ENCODE results near the gene GALNT1. TPM values are rescaled to one million over a fixed set of nuclear protein-coding genes. Genes with fewer than 3 reads are reported as not detected.
A peak's percentile ranks its signal among the peaks of the same experiment; 100 is the strongest.

GALNT1 gene
- total RNA-seq, 1 donor from 2014 or later, result 261 TPM

- DNase-seq (ENCODE audit: low read depth, low spot score), result no peak
Observed at GRCh38 chr18:35662293-35663062, 80.9 kb downstream of the GALNT1 start.

DNA sequence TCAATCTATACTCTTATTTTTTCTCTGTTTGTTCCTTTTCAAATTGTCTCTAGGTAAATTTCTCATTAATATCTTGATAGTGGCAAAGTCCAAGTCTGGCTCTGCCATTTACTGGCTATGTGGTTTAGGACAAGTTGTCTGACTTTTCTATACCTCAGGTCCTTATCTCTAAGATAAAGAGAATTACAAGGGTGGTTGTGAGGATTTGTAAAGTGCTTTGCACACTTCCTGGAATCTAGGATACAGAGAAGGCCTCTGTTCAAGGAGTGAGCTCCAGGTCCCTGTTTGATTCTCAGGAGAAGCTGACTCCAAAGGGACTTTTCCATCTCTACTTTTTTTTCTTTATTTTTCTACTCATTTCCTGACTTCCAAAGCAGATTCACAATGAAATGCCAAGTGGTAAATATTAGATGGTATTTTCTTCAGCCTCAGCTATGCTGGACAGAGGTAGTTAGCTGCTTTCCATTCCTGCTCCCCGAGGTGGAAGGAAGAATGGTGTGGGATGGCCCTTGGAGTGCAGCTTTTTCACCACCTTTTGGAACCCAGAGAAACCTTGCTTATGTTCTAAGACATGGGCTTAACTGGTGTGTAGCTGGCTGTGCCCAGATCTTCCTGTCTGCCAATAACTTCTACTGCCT lies 90.5 kb downstream of the GALNT1 start:
- peak; percentile 1 for DNase-seq (ENCODE audit: low read depth, low spot score)

- no peak for DNase-seq (ENCODE audit: low read depth, low spot score)
Observed at GRCh38 chr18:35672897-35673296, 91.4 kb downstream of the GALNT1 start.

GRCh38 chr18:35673682-35674081 lies 92.1 kb downstream of the GALNT1 start:
- DNase-seq (ENCODE audit: low read depth, low spot score), result no peak

- DNase-seq (ENCODE audit: low read depth, low spot score), result no peak
Observed at GRCh38 chr18:35680139-35680551, 98.6 kb downstream of the GALNT1 start.

GRCh38 chr18:35682281-35682867 lies 100.8 kb downstream of the GALNT1 start:
- DNase-seq (ENCODE audit: low read depth, low spot score), result no peak

DNA sequence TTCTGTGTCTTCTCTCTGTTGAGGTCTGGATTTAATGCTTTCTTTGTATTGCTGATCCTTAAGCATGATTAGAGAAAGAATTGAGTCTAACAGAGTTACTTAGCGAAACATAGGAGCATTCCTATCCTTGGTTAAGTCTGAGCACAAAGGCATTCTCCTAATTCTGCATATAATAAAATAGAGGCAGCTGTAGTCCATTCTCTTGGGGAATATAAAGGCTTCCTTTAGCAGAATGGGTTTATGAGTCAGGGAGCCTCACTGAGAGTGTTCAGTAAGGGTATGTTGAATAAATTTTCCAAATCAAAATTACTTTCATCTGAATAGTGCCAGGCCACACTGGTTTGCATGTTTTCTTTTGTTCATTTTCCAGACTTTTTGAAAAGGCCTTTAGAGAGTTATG lies 101.5 kb downstream of the GALNT1 start:
- DNase-seq (ENCODE audit: low read depth, low spot score), result no peak

GRCh38 chr18:35688757-35689156 lies 107.2 kb downstream of the GALNT1 start:
- no peak for DNase-seq (ENCODE audit: low read depth, low spot score)

DNA sequence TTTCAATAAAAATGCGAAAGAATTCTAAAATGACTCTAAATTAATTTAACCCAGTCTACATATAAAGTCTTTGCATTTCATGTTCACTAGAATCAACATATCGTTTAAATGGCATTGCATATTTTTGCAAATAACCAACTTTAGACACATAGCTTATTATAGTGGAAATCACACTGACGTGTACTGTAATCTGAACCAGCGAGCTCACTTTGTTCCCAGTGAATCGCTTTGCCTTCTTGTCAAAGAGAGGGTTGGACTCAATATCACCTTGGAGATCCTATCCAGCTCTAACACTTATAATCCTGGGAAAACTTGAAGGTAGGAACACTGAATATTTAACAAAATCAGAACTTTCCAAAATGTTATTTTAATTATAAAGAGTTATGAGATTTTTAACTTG lies 108.2 kb downstream of the GALNT1 start:
- no peak for DNase-seq (ENCODE audit: low read depth, low spot score)

GRCh38 chr18:35691625-35692024 lies 110.1 kb downstream of the GALNT1 start:
- no peak for DNase-seq (ENCODE audit: low read depth, low spot score)

DNA sequence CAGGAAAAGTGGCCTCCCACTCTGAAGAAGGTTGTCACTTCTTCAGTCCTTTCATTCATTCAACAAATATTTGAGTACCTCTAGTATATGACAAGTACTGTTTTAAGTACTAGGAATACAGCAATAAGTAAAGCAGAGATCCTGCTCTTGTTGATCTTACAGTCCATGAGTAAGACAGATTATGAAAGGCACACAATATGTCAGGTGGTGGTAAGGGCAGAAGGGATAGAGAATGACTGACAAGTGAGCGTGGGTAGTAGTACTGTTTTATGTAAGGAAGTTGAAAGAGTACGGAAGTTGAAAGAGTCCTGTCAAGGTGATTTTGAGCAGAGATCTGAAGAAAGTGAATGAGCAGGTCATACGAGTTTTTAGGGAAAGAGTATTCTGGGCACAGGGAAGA lies 111.3 kb downstream of the GALNT1 start:
- DNase-seq (ENCODE audit: low read depth, low spot score), result no peak

DNA sequence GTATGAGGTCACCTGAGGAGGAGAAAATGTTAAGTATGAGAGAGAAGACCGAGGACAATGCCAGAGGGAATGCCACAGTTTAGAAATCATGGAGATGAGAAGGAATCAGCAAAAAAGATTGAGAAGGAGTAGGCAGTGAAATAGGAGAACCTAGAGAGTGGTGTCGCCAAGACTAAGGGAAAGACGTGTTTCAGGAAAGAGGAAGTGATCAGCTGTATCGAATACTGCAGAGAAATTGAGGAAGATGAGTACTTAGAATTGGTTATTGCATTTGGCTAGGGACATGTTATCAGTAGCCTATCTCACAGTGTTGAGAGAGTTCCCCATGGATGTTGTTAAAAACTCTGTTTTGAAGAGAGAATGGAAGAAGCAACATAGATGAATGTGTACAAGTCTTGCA lies 112.3 kb downstream of the GALNT1 start:
- no peak for DNase-seq (ENCODE audit: low read depth, low spot score)

- DNase-seq (ENCODE audit: low read depth, low spot score), result no peak
Observed at GRCh38 chr18:35694808-35695207, 113.3 kb downstream of the GALNT1 start.

DNA sequence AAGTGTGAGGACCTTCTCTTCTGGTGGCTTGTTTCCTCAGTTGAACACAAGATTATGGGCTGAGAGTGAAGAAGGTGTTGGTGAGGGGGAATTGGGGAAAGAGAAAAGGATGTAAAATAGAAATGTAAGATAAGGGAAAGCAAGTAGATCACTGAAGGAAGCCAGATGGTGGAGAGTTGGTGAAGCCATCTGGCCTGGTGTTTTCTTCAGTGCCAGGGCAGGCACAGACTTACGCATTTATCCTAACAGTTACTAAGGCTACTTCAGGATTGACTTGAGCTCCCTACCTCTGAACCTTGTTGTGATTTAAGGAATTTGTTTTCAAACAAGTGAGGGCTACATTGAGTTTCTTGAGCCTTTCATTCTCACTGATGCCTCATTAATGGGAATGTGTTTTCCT lies 113.8 kb downstream of the GALNT1 start:
- DNase-seq (ENCODE audit: low read depth, low spot score), result no peak

DNA sequence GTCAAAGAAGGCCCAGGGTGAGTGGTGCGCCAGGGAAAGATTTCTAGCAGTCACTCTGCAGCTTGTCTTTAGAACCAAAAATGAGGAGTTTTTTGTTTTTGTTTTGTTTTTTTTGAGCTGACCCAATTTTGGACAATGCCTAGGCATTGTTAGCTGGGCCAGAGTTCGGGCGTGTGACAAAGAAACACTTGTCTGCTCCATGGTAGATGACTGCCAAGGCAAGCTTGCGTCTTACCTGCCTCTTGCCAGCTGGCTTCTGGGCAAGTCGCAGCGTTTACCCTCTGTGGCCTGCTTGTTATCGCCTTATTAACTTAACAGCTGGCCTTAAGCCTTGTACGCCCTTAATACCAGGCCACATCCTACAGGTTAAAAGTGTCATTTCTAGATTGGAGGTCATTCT lies 114.3 kb downstream of the GALNT1 start:
- no peak for DNase-seq (ENCODE audit: low read depth, low spot score)

- no peak for DNase-seq (ENCODE audit: low read depth, low spot score)
Observed at GRCh38 chr18:35696307-35696706, 114.8 kb downstream of the GALNT1 start.

- DNase-seq (ENCODE audit: low read depth, low spot score), result no peak
Observed at GRCh38 chr18:35697869-35698268, 116.3 kb downstream of the GALNT1 start.

GRCh38 chr18:35703043-35703688 lies 121.6 kb downstream of the GALNT1 start:
- peak; percentile 51 for DNase-seq (ENCODE audit: low read depth, low spot score)

- DNase-seq (ENCODE audit: low read depth, low spot score), result no peak
Observed at GRCh38 chr18:35705988-35706387, 124.4 kb downstream of the GALNT1 start.

DNA sequence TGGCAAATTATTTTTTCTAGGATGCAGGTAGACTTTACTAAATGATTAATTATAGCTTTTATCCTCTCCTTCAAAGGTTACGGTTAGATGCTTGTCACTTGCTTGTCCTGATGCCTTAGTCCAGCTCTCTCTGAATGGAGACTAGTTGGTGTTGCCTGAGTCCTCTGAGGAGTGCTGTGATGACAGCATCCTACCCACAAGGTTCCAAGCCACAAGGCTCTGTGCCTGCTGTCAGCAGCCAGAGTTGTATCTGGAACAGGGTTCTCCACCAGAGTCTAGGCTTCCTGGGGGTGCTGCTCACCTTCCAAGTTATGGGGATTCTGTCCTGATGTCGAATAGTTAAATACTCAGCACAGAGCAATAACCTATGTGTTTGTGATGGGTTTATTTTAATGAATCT lies 125.7 kb downstream of the GALNT1 start:
- DNase-seq (ENCODE audit: low read depth, low spot score), result no peak

DNA sequence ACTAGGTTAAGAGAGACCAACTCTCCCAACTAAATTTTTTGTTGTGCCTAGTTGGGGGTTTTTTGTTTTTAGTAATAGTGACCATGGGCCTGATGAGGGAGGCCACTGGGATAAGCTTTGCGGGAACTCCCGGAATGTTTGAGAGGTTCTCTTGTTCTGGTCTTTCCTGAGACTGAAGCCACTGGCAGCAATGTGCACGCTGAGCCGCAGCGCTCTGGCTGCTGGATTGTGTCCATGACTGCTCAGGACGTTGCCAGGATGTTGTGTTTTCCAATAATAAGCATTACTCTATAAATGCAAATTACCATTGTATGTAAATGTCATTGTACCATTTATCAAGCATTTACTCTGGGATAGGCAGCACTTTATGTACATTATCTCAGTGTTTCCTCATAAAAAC lies 126.1 kb downstream of the GALNT1 start:
- DNase-seq (ENCODE audit: low read depth, low spot score), result peak; percentile 61

- no peak for DNase-seq (ENCODE audit: low read depth, low spot score)
Observed at GRCh38 chr18:35710581-35710980, 129.0 kb downstream of the GALNT1 start.
